Measurements from ENCODE around the gene ITGA4.

ITGA4 gene

GRCh38 chr2:181515719-181516118 is 58.5 kb downstream of the ITGA4 start:
- DNase-seq (ENCODE audit: low read depth), result no peak

- DNase-seq (ENCODE audit: low read depth), result no peak
These were observed 59.8 kb downstream of the ITGA4 start for GRCh38 chr2:181516992-181517391.

GRCh38 chr2:181517685-181518301 is 60.6 kb downstream of the ITGA4 start:
- DNase-seq (ENCODE audit: low read depth), result no peak

- no peak for DNase-seq (ENCODE audit: low read depth)
These were observed 63.1 kb downstream of the ITGA4 start for GRCh38 chr2:181520253-181520652.

GRCh38 chr2:181523756-181524155 is 66.6 kb downstream of the ITGA4 start:
- no peak for DNase-seq (ENCODE audit: low read depth)

GRCh38 chr2:181526014-181526413 is 68.8 kb downstream of the ITGA4 start:
- no peak for DNase-seq (ENCODE audit: low read depth)

- DNase-seq (ENCODE audit: low read depth), result no peak
These were observed 69.9 kb downstream of the ITGA4 start for GRCh38 chr2:181527058-181527457.

GRCh38 chr2:181528441-181528840 is 71.3 kb downstream of the ITGA4 start:
- DNase-seq (ENCODE audit: low read depth), result no peak

GRCh38 chr2:181536730-181537129 is 79.5 kb downstream of the ITGA4 start:
- DNase-seq (ENCODE audit: low read depth), result no peak

GRCh38 chr2:181540421-181540820 is 83.2 kb downstream of the ITGA4 start:
- no peak for DNase-seq (ENCODE audit: low read depth)

GRCh38 chr2:181542170-181542569 is 85.0 kb downstream of the ITGA4 start:
- DNase-seq (ENCODE audit: low read depth), result no peak

- no peak for DNase-seq (ENCODE audit: low read depth)
These were observed 88.9 kb downstream of the ITGA4 start for GRCh38 chr2:181546086-181546485.

GRCh38 chr2:181552808-181553207 is 95.6 kb downstream of the ITGA4 start:
- DNase-seq (ENCODE audit: low read depth), result no peak

- DNase-seq (ENCODE audit: low read depth), result no peak
These were observed 96.1 kb downstream of the ITGA4 start for GRCh38 chr2:181553244-181553643.

GRCh38 chr2:181554061-181554830 is 97.1 kb downstream of the ITGA4 start:
- no peak for DNase-seq (ENCODE audit: low read depth)

- no peak for DNase-seq (ENCODE audit: low read depth)
These were observed 101.2 kb downstream of the ITGA4 start for GRCh38 chr2:181558371-181558770.

- DNase-seq (ENCODE audit: low read depth), result no peak
These were observed 106.0 kb downstream of the ITGA4 start for GRCh38 chr2:181563101-181563692.

GRCh38 chr2:181566334-181567032 is 109.3 kb downstream of the ITGA4 start:
- no peak for DNase-seq (ENCODE audit: low read depth)

GRCh38 chr2:181570059-181570458 is 112.9 kb downstream of the ITGA4 start:
- no peak for DNase-seq (ENCODE audit: low read depth)

GRCh38 chr2:181570833-181571661 is 113.9 kb downstream of the ITGA4 start:
- DNase-seq (ENCODE audit: low read depth), result no peak

GRCh38 chr2:181573140-181573736 is 116.1 kb downstream of the ITGA4 start:
- no peak for DNase-seq (ENCODE audit: low read depth)
